NCI-H2029 (cell line): ENCODE measurements around the gene ACACA.
A peak's percentile ranks its signal among the peaks of the same experiment; 100 is the strongest.
"Not testable (repeated sequence)": the region's sequence is repeated elsewhere in the genome, so short reads cannot be mapped to it uniquely, and the experiment has no call there.

Experiments used
- DNase-seq: peaks from one replicate; lab custom pipeline; 2025; lab: John Stamatoyannopoulos, UW

Gene ACACA

GRCh38 chr17:37393352-37393751 lies 13.3 kb downstream of the ACACA start:
- DNase-seq, result no peak

- no peak for DNase-seq
Measured at GRCh38 chr17:37392024-37392590, 14.5 kb downstream of the ACACA start.

GRCh38 chr17:37391146-37391545 lies 15.5 kb downstream of the ACACA start:
- no peak for DNase-seq

- no peak for DNase-seq
Measured at GRCh38 chr17:37389160-37389559, 17.5 kb downstream of the ACACA start.

GRCh38 chr17:37388266-37388665 lies 18.4 kb downstream of the ACACA start:
- no peak for DNase-seq

- no peak for DNase-seq
Measured at GRCh38 chr17:37386462-37386861, 20.2 kb downstream of the ACACA start.

- no peak for DNase-seq
Measured at GRCh38 chr17:37385474-37385990, 21.1 kb downstream of the ACACA start.

- no peak for DNase-seq
Measured at GRCh38 chr17:37384560-37385149, 22.0 kb downstream of the ACACA start.

- DNase-seq, result no peak
Measured at GRCh38 chr17:37382056-37382455, 24.6 kb downstream of the ACACA start.

- DNase-seq, result no peak
Measured at GRCh38 chr17:37375706-37376105, 30.9 kb downstream of the ACACA start, which contains the start of gene C17orf78. Gene C17orf78 (plus strand): TSS chr17:37375985. CDS start chr17:37376093, 108 bp downstream.

GRCh38 chr17:37373530-37374159 lies 33.0 kb downstream of the ACACA start:
- peak; percentile 63 for DNase-seq

GRCh38 chr17:37368577-37368976 lies 38.1 kb downstream of the ACACA start:
- DNase-seq, result no peak

GRCh38 chr17:37365589-37365988 lies 41.0 kb downstream of the ACACA start:
- DNase-seq, result no peak

GRCh38 chr17:37361543-37361942 lies 45.1 kb downstream of the ACACA start:
- no peak for DNase-seq

- DNase-seq, result no peak
Measured at GRCh38 chr17:37360632-37361031, 46.0 kb downstream of the ACACA start.

GRCh38 chr17:37359682-37360188 lies 46.9 kb downstream of the ACACA start:
- peak; percentile 48 for DNase-seq

- DNase-seq, result peak; percentile 85
Measured at GRCh38 chr17:37358830-37359681, 47.6 kb downstream of the ACACA start.

- peak; percentile 14 for DNase-seq
Measured at GRCh38 chr17:37358098-37358829, 48.4 kb downstream of the ACACA start.

GRCh38 chr17:37356796-37357569 lies 49.7 kb downstream of the ACACA start:
- not testable (repeated sequence) for DNase-seq

- DNase-seq, result not testable (repeated sequence)
Measured at GRCh38 chr17:37346863-37347402, 59.7 kb downstream of the ACACA start.
